ENCODE data around the gene HNF1A. TPM values are rescaled to one million over a fixed set of nuclear protein-coding genes. Genes with fewer than 3 reads are reported as not detected.

The HNF1A gene
- total RNA-seq: not detected in 2 replicates
- not detected for total RNA-seq (2013)
- polyA plus RNA-seq: not detected in 2 replicates
- polyA minus RNA-seq: not detected in 2 replicates

GRCh38 chr12:120978296-120979219 is at the start of gene HNF1A:
Gene HNF1A (plus strand): TSS chr12:120978543. CDS start chr12:120978769, 226 bp downstream.
- Histone ChIP-seq H3K4me3 (ENCODE audit: control extremely low read depth in 1 of 5, extremely low read depth in 1 of 5, insufficient read depth in 1 of 5, low read depth in 2 of 5, low read length in 4 of 5) (no peak within 1 kb of the TSS), H3K9me3 (ENCODE audit: control extremely low read depth in 1 of 3, control insufficient read depth in 2 of 3, insufficient read depth in 1 of 3, low read length in 2 of 3) (no peaks in the 10 kb centered on the region), H3K36me3 (replicated peaks in 1 of 2; ENCODE audit: control extremely low read depth in 1 of 2, control insufficient read depth in 1 of 2, extremely low read depth in 1 of 2, insufficient read depth in 2 of 2, low read length in 1 of 2) (no peaks in the 10 kb centered on the region), H3K27me3 (replicated peaks in 1 of 4; ENCODE audit: control extremely low read depth in 1 of 4, control insufficient read depth in 3 of 4, insufficient read depth in 4 of 4, low read length in 3 of 4) (no peaks in the 10 kb centered on the region), H3K79me2 (ENCODE audit: control insufficient read depth, insufficient read depth, low read length) (no peaks in the 10 kb centered on the region), H2AFZ (ENCODE audit: insufficient read depth, low read depth, low read length, poor library complexity, severe bottlenecking) (no peak within 1 kb of the TSS), H3K4me1 (ENCODE audit: control insufficient read depth in 2 of 2, insufficient read depth in 2 of 2, low read length in 2 of 2) (no peaks in the 10 kb centered on the region), H3K4me2 (replicated peaks; ENCODE audit: low read depth, low read length, poor library complexity, severe bottlenecking) (no peak within 1 kb of the TSS), H3K9ac (ENCODE audit: low read length) (no peak within 1 kb of the TSS), H3K27ac (ENCODE audit: low read length in 2 of 2) (no peak within 1 kb of the TSS), H4K20me1 (ENCODE audit: control insufficient read depth, insufficient read depth, low read length, poor library complexity, severe bottlenecking) (no peaks in the 10 kb centered on the region)
- ATAC-seq (ENCODE audit: low read depth) (no peak), DNase-seq (no peak)
- intact Hi-C loops (cut with micrococcal nuclease): loop anchor here (10.0 kb wide), 1 partner anchor 194 kb away; no protein-coding TSS in a partner anchor
- no peak for TF ChIP-seq CTCF (IDR thresholded peaks at IDR 0.05)
- no peak for TF ChIP-seq EZH2 (IDR thresholded peaks at IDR 0.05; ENCODE audit: borderline replicate concordance, insufficient read depth, low read depth, low read length, poor library complexity, severe bottlenecking)
- Mint-ChIP-seq H3K27ac (no peak within 1 kb of the TSS), H3K27me3 (no peaks in the 10 kb centered on the region), H3K9me3 (ENCODE audit: insufficient read depth) (no peaks in the 10 kb centered on the region), H3K4me1 (no peaks in the 10 kb centered on the region), H3K4me3 (no peak within 1 kb of the TSS)
- POLR2A ChIA-PET: no interaction called here
- WGBS (ENCODE audit: insufficient coverage): 93% methylated on average over 38 of the region's 40 CpGs
- CTCF ChIA-PET: no interaction called here
